OCI-LY7 (cell line): ENCODE measurements around the gene CNTN4. TPM values are rescaled to one million over a fixed set of nuclear protein-coding genes. Genes with fewer than 3 reads are reported as not detected.

ENCODE experiments used
- BruUV-seq: library from RNA; stranded (reverse); fragments of 400-500 nt; replicated peaks from 2 replicates; lab custom pipeline; 2021; lab: Mats Ljungman, UMichigan
- CTCF ChIA-PET: fragments of 300-600 bp; sonication (Branson Sonifier 250); formaldehyde crosslinking; loops from one replicate; lab custom pipeline; 2022; ENCODE audit warnings: antibody characterized with exemption; ENCODE audit not compliant: unreplicated experiment; lab: Charles Lee
- POLR2A ChIA-PET: fragments of 300-600 bp; sonication (Branson Sonifier 250); formaldehyde crosslinking; loops from one replicate; lab custom pipeline; 2022; ENCODE audit warnings: antibody characterized with exemption; lab: Charles Lee
- DNase-seq: peaks from one replicate; pipeline ENCODE4 v3.0.0-alpha.2; 2015; ENCODE audit warnings: low spot score
- H2AFZ ChIP-seq: fragments of 200-600 bp; sonication (generic), shearing (Covaris generic); 2 replicates; pipeline ENCODE4 v1.6.1; 2014; ENCODE audit warnings: mild to moderate bottlenecking, antibody characterized with exemption, low read length, moderate library complexity
- H3K27ac ChIP-seq: fragments of 200-600 bp; sonication (generic); 2 replicates; pipeline ENCODE4 v1.5.1; 2014; ENCODE audit warnings: mixed run types, low read depth, mild to moderate bottlenecking, moderate library complexity, low read length, inconsistent platforms; ENCODE audit not compliant: poor library complexity, severe bottlenecking
- H3K36me3 ChIP-seq: fragments of 200-600 bp; sonication (generic); 2 replicates; pipeline ENCODE4 v1.6.1; 2014; ENCODE audit warnings: mild to moderate bottlenecking, antibody characterized with exemption, low read length, moderate library complexity, mixed read lengths; ENCODE audit not compliant: insufficient read depth
- H3K4me1 ChIP-seq: fragments of 200-600 bp; sonication (generic); 2 replicates; pipeline ENCODE4 v1.5.1; 2014; ENCODE audit warnings: mild to moderate bottlenecking, low read length; ENCODE audit not compliant: insufficient read depth, poor library complexity, severe bottlenecking
- H3K4me2 ChIP-seq: fragments of 200-600 bp; sonication (generic); 2 replicates; pipeline ENCODE4 v1.6.1; 2014; ENCODE audit warnings: mild to moderate bottlenecking, low read length
- H3K4me3 ChIP-seq: fragments of 200-600 bp; sonication (generic); 2 replicates; pipeline ENCODE4 v1.5.1; 2014; ENCODE audit warnings: mild to moderate bottlenecking, low read depth, low read length; ENCODE audit not compliant: poor library complexity, severe bottlenecking
- H3K79me2 ChIP-seq: fragments of 200-600 bp; sonication (generic); 2 replicates; pipeline ENCODE4 v1.6.1; 2016; ENCODE audit warnings: low read depth, mild to moderate bottlenecking, low read length, moderate library complexity, mixed read lengths; ENCODE audit not compliant: insufficient read depth
- H3K9me2 ChIP-seq: fragments of 200-600 bp; sonication (generic); 2 replicates; pipeline ENCODE4 v1.6.1; 2016; ENCODE audit warnings: mild to moderate bottlenecking, low read length, mixed read lengths; ENCODE audit not compliant: insufficient read depth
- H3K9me3 ChIP-seq: fragments of 200-600 bp; sonication (generic); 2 replicates; pipeline ENCODE4 v1.6.1; 2014; ENCODE audit warnings: mild to moderate bottlenecking, mixed run types, low read length, mixed read lengths
- H4K20me1 ChIP-seq: fragments of 200-600 bp; sonication (generic); 2 replicates; pipeline ENCODE4 v1.6.1; 2014; ENCODE audit warnings: mild to moderate bottlenecking, antibody characterized with exemption, low read length, moderate library complexity, mixed read lengths; ENCODE audit not compliant: insufficient read depth
- CTCF ChIP-seq: fragments of 200-600 bp; sonication (generic); conservative IDR thresholded peaks from 2 replicates; pipeline ENCODE4 v1.5.1; 2014; ENCODE audit warnings: mild to moderate bottlenecking, antibody characterized with exemption, low read length, moderate library complexity, mixed read lengths
- EZH2phosphoT487 ChIP-seq: fragments of 200-600 bp; sonication (generic); IDR thresholded peaks from 2 replicates; pipeline ENCODE4 v1.6.1; 2018; ENCODE audit warnings: low read depth, borderline replicate concordance, mild to moderate bottlenecking, mixed run types, antibody characterized with exemption, low read length, moderate library complexity, mixed read lengths
- intact Hi-C: fragments of 100-400 bp; cut with micrococcal nuclease; formaldehyde crosslinking; loops from one replicate; pipeline ENCODE4 v1.10.0; 2022; ENCODE audit not compliant: unreplicated experiment
- total RNA-seq, 2 experiments: library from RNA; depleted of rRNA in 1 of 2; stranded (reverse); fragments of >200 nt in 1 of 2; shearing (Covaris generic) in 1 of 2; gene quantifications; 2 replicates each; pipeline ENCODE4 v1.2.3, GENCODE V29; 2014 to 2022

Gene CNTN4
- total RNA-seq, 2 experiments from 2014 or later: not detected

GRCh38 chr3:2153053-2153452, 54.4 kb downstream of the CNTN4 start:
- H3K9me2 ChIP-seq: no peaks in the 10 kb centered on the region
- H2AFZ ChIP-seq: no peak overlapping the region
- DNase-seq: no peak
- H3K4me3 ChIP-seq: no peak overlapping the region
- H3K27ac ChIP-seq: no peak overlapping the region
- intact Hi-C loops: no loop called here
- ChIA-PET POLR2A (interaction anchor here (1.4 kb wide), 1 partner anchor 8 kb away, joined by 3 read pairs; no protein-coding TSS in a partner anchor), CTCF (no interaction called here)
- H3K36me3 ChIP-seq: no peaks in the 10 kb centered on the region
- no peaks in the 10 kb centered on the region for H3K79me2 ChIP-seq
- H3K4me1 ChIP-seq: no peaks in the 10 kb centered on the region
- TF ChIP-seq CTCF (no peak), EZH2phosphoT487 (no peak)
- H3K9me3 ChIP-seq: no peaks in the 10 kb centered on the region
- H3K4me2 ChIP-seq: no peak overlapping the region
- no peaks in the 10 kb centered on the region for H4K20me1 ChIP-seq
- no TSS peak for BruUV-seq

GRCh38 chr3:2153547-2153946, 54.9 kb downstream of the CNTN4 start:
- Histone ChIP-seq H2AFZ (no peak overlapping the region), H3K4me1 (no peaks in the 10 kb centered on the region), H3K4me3 (no peak overlapping the region), H3K9me2 (no peaks in the 10 kb centered on the region), H3K9me3 (no peaks in the 10 kb centered on the region), H3K4me2 (no peak overlapping the region), H4K20me1 (no peaks in the 10 kb centered on the region), H3K36me3 (no peaks in the 10 kb centered on the region), H3K79me2 (no peaks in the 10 kb centered on the region), H3K27ac (no peak overlapping the region)
- no peak for TF ChIP-seq CTCF
- no peak for TF ChIP-seq EZH2phosphoT487
- DNase-seq: no peak
- BruUV-seq: no TSS peak
- CTCF ChIA-PET: no interaction called here
- intact Hi-C loops: no loop called here
- POLR2A ChIA-PET: no interaction called here

GRCh38 chr3:2154621-2155020, 56.0 kb downstream of the CNTN4 start:
- Histone ChIP-seq H3K4me2 (no peak overlapping the region), H3K4me1 (no peaks in the 10 kb centered on the region), H3K79me2 (no peaks in the 10 kb centered on the region), H3K9me3 (no peaks in the 10 kb centered on the region), H2AFZ (no peak overlapping the region), H3K9me2 (no peaks in the 10 kb centered on the region), H3K27ac (no peak overlapping the region), H4K20me1 (no peaks in the 10 kb centered on the region), H3K4me3 (no peak overlapping the region), H3K36me3 (no peaks in the 10 kb centered on the region)
- no peak for DNase-seq
- CTCF ChIA-PET: no interaction called here
- intact Hi-C loops: no loop called here
- TF ChIP-seq EZH2phosphoT487 (no peak), CTCF (no peak)
- BruUV-seq: no TSS peak
- POLR2A ChIA-PET: no interaction called here
